K562 (cell line): ENCODE measurements around the gene TDRD10. TPM values are rescaled to one million over a fixed set of nuclear protein-coding genes. Genes with fewer than 3 reads are reported as not detected.

Source experiments
- ATAC-seq: fragments of 200-7000 bp; cut with Tn5 transposase; 3 replicates; pipeline ENCODE4 v1.9.1; 2020; ENCODE audit warnings: moderate library complexity
- BruUV-seq: library from RNA; stranded (reverse); fragments of 400-500 nt; replicated peaks from 2 replicates; lab custom pipeline; 2021; lab: Mats Ljungman, UMichigan
- CTCF ChIA-PET: fragments of 300-600 bp; formaldehyde crosslinking; extraction: SDS; loops from one replicate; lab custom pipeline; 2021; ENCODE audit warnings: low intra/inter-chr PET ratio; lab: Yijun Ruan, JAX
- POLR2A ChIA-PET: fragments of 300-600, 350-650 bp; sonication (Branson Sonifier 250); formaldehyde crosslinking; extraction: SDS; loops from one replicate; lab custom pipeline; 2021; ENCODE audit warnings: antibody characterized with exemption, inconsistent platforms; lab: Yijun Ruan, JAX
- DNase-seq, 4 experiments: peaks; one replicate each; pipeline versions ENCODE4 v3.0.0 to v3.0.0-alpha.2; 2011 to 2018; ENCODE audit warnings: low spot score in 3 of 4, mixed read lengths in 3 of 4; ENCODE audit errors: extremely low read depth in 1 of 4
- FAIRE-seq: peaks from 2 replicates; lab custom pipeline; 2011; peaks lifted over from hg19 to GRCh38; lab: Jason Lieb, UNC
- H2AFZ ChIP-seq: 2 replicates; pipeline ENCODE4 v1.6.0; 2011; ENCODE audit warnings: low read depth, low read length, control low read depth, inconsistent platforms
- H3K27ac ChIP-seq: fragments of 200-600 bp; 3 replicates; pipeline ENCODE4 v1.8.0; 2011; ENCODE audit warnings: low read depth, mild to moderate bottlenecking, control low read depth, inconsistent platforms, low read length, moderate library complexity, mixed read lengths; ENCODE audit errors: extremely low read depth
- H3K27me3 ChIP-seq, 2 experiments: fragments of 300-600 bp in 1 of 2; 2 replicates in 1 of 2; 3 replicates in 1 of 2; pipeline versions ENCODE4 v1.6.0 to v1.8.0; 2011; ENCODE audit warnings: inconsistent platforms in 2 of 2, low read length in 2 of 2, mild to moderate bottlenecking in 1 of 2, mixed read lengths in 1 of 2, moderate library complexity in 1 of 2; ENCODE audit not compliant: control insufficient read depth in 2 of 2, insufficient read depth in 2 of 2
- H3K36me3 ChIP-seq: fragments of 300-600 bp; 3 replicates; pipeline ENCODE4 v1.8.0; 2011; ENCODE audit warnings: mild to moderate bottlenecking, low read length, inconsistent platforms; ENCODE audit not compliant: control insufficient read depth, insufficient read depth
- H3K4me1 ChIP-seq, 2 experiments: fragments of 200-600 bp in 1 of 2; replicated peaks in 1 of 2; 2 replicates in 1 of 2; 3 replicates in 1 of 2; pipeline versions ENCODE4 v1.5.1 to v1.8.0; 2011; ENCODE audit warnings: inconsistent platforms in 2 of 2, low read length in 2 of 2, mild to moderate bottlenecking in 1 of 2, mixed read lengths in 1 of 2, moderate library complexity in 1 of 2; ENCODE audit not compliant: control insufficient read depth in 2 of 2, insufficient read depth in 2 of 2
- H3K4me2 ChIP-seq: 2 replicates; pipeline ENCODE4 v1.6.1; 2011; ENCODE audit warnings: low read length, control low read depth, inconsistent platforms, mixed read lengths; ENCODE audit not compliant: insufficient read depth
- H3K4me3 ChIP-seq: fragments of 200-600 bp; sonication (generic), shearing (Covaris generic); 2 replicates; pipeline ENCODE4 v1.5.1; 2016; ENCODE audit warnings: control low read depth, inconsistent platforms
- H3K79me2 ChIP-seq: fragments of 200-600 bp; 3 replicates; pipeline ENCODE4 v1.8.0; 2011; ENCODE audit warnings: low read length, inconsistent platforms; ENCODE audit not compliant: control insufficient read depth, insufficient read depth
- H3K9ac ChIP-seq, 2 experiments: 2 replicates each; pipeline versions ENCODE4 v1.6.0 to v1.6.1; 2011; ENCODE audit warnings: low read depth in 2 of 2, low read length in 2 of 2, control low read depth in 1 of 2, inconsistent platforms in 1 of 2, mild to moderate bottlenecking in 1 of 2, mixed read lengths in 1 of 2; ENCODE audit not compliant: insufficient read depth in 1 of 2
- H3K9me1 ChIP-seq: one replicate; pipeline ENCODE4 v1.6.0; 2011; ENCODE audit warnings: inconsistent platforms, mild to moderate bottlenecking, low read length, moderate library complexity; ENCODE audit not compliant: control insufficient read depth, insufficient read depth
- H3K9me3 ChIP-seq: replicated peaks from 2 replicates; pipeline ENCODE4 v1.5.1; 2011; ENCODE audit warnings: low read depth, low read length, inconsistent platforms; ENCODE audit not compliant: control insufficient read depth, insufficient read depth
- H4K20me1 ChIP-seq: replicated peaks from 2 replicates; pipeline ENCODE4 v1.6.1; 2011; ENCODE audit warnings: low read length, inconsistent platforms, mixed read lengths; ENCODE audit not compliant: control insufficient read depth, insufficient read depth
- ADNP ChIP-seq: fragments of 200-800 bp; sonication (Bioruptor generic); IDR thresholded peaks from 2 replicates; pipeline ENCODE4 v1.6.1; 2016; ENCODE audit warnings: missing genetic modification characterization, missing compliant biosample characterization
- NR1H2 ChIP-seq: sonication (generic); formaldehyde crosslinking; IDR thresholded peaks from 2 replicates; pipeline ENCODE4 v1.4.0; 2020; ENCODE audit warnings: mild to moderate bottlenecking, missing genetic modification reagents
- ZBTB8A ChIP-seq: fragments of 450-650 bp; IDR thresholded peaks from 2 replicates; pipeline ENCODE4 v1.6.1; 2018; ENCODE audit warnings: mild to moderate bottlenecking, moderate library complexity; ENCODE audit not compliant: partially characterized antibody
- ZNF124 ChIP-seq: sonication (generic); formaldehyde crosslinking; IDR thresholded peaks from 2 replicates; pipeline ENCODE4 v1.8.1; 2022; ENCODE audit warnings: missing genetic modification reagents
- ZNF134 ChIP-seq: fragments of 250-450 bp; sonication (Bioruptor Pico); conservative IDR thresholded peaks from 2 replicates; pipeline ENCODE4 v1.4.0; 2020
- ZNF23 ChIP-seq: fragments of 250-450 bp; sonication (Bioruptor Pico); IDR thresholded peaks from 2 replicates; pipeline ENCODE4 v1.4.0; 2020; ENCODE audit warnings: mild to moderate bottlenecking
- ZNF3 ChIP-seq: fragments of 250-450 bp; sonication (Bioruptor Pico); IDR thresholded peaks from 2 replicates; pipeline ENCODE4 v1.5.0; 2021; ENCODE audit warnings: mild to moderate bottlenecking, moderate library complexity
- ZNF431 ChIP-seq: sonication (generic); formaldehyde crosslinking; IDR thresholded peaks from 2 replicates; pipeline ENCODE4 v1.8.0; 2022; ENCODE audit warnings: mild to moderate bottlenecking, missing genetic modification reagents
- WGBS: fragments of 100-300 bp; shearing (Covaris generic); methylation state at CpG from one replicate; pipeline ENCODE4 v1.1.6; 2016; ENCODE audit warnings: low coverage, mixed read lengths; ENCODE audit not compliant: insufficient coverage; ENCODE audit errors: missing lambda C conversion rate; 5-methylcytosine and 5-hydroxymethylcytosine counted together
- in situ Hi-C: fragments of 300-500 bp; cut with MboI; formaldehyde crosslinking; loops from 4 replicates; pipeline ENCODE4 v1.15.0; 2018; ENCODE audit warnings: inconsistent platforms, mixed read lengths
- intact Hi-C: fragments of 100-400 bp; cut with micrococcal nuclease; formaldehyde crosslinking; loops from 2 replicates; pipeline ENCODE4 v1.14.2; 2022
- polyA plus RNA-seq, 8 experiments: library from polyadenylated mRNA; depleted of rRNA in 4 of 8; stranded (reverse) in 5 of 8; unstranded in 3 of 8; fragments of >200 nt; fragmentation: Nextera tagmentation in 2 of 8; fragmentation: Illumina TruSeq in 1 of 8; extraction: Ambion mirVana in 2 of 8; extraction: Trizol in 1 of 8; gene quantifications; 2 replicates each; pipeline versions ENCODE4 v1.2.1 to v1.2.3, GENCODE V29; 2011 to 2014; ENCODE audit warnings: inconsistent platforms in 1 of 8, missing spikeins in 1 of 8
- total RNA-seq, 7 experiments: library from RNA; depleted of rRNA in 6 of 7; stranded (reverse); fragments of >200 nt in 6 of 7; fragmentation: Illumina TruSeq in 2 of 7; extraction: Trizol in 2 of 7; gene quantifications; 2 replicates each; pipeline versions ENCODE4 v1.2.1 to v1.2.3, GENCODE V29; 2011 to 2021; ENCODE audit warnings: low replicate concordance in 1 of 7
- TF ChIP-seq, protein P1 (sequence below): sonication (generic); IDR thresholded peaks from 2 replicates; pipeline ENCODE4 v1.6.1; 2016
- TF ChIP-seq, protein P2 (sequence below): sonication (generic); formaldehyde crosslinking; IDR thresholded peaks from 2 replicates; pipeline ENCODE4 v1.8.0; 2023; ENCODE audit warnings: mild to moderate bottlenecking, missing genetic modification reagents

Gene TDRD10
- total and polyA plus RNA-seq, 9 of the 15 experiments (the other 6 are each of a cell fraction or from before 2014, with no cell fraction given) = not detected

DNA sequence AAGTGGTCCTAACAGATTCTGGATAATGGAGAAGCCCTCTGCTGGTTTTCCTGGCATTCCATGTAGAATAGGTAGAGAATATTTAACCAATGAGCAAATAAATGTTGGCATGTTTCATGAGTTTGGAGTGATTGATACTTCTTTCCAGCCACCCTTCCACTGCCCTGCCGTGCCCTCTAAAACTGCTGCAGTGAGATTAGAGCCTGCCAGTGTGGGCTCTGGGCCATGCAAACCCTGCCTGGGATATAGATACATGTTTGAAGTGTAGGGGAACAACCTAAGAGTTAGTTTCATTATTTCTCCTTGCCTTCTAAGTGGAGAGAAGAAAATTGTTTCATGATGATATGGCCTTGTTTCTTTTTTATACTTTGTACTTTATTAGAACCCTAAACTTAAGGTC is 46.0 kb downstream of the TDRD10 start (continued):
- TF ChIP-seq ZNF134 (CRISPR knock-in tag) (no peak), ZBTB8A (no peak), ZNF431 (CRISPR knock-in tag) (no peak)
- TF ChIP-seq, protein P1, sequence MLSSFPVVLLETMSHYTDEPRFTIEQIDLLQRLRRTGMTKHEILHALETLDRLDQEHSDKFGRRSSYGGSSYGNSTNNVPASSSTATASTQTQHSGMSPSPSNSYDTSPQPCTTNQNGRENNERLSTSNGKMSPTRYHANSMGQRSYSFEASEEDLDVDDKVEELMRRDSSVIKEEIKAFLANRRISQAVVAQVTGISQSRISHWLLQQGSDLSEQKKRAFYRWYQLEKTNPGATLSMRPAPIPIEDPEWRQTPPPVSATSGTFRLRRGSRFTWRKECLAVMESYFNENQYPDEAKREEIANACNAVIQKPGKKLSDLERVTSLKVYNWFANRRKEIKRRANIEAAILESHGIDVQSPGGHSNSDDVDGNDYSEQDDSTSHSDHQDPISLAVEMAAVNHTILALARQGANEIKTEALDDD = no peak

DNA sequence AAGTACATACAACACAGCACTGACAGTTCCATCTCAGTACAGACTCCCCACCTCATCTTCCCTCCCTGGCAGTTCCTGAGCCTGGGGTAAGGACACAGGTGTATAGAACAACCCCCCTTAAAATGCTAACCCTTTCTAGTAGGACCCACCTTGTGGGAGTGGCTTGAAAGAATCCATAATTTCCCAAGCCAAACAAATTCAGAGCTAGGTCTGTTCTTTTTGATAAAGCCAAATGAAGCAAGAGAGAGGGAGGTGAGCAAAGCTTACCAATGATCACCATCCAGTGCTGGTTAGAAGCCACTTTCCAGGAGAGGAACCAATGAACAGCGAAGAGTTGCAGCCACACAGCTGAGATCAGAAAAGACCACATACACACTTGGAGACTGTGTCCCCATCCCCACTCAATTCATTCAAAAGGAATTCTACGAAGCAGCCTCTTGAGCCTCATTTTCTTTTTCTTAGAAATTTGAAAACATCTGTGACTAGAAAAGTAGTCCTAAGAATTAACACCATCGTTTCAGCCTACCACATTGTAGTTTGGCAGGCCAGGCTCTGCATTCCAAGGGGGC is 47.3 kb downstream of the TDRD10 start:
- no peaks in the 10 kb centered on the region for H3K79me2 ChIP-seq
- H3K27me3 ChIP-seq = peaks cover 5 to 8% of the 10 kb centered on the region in 2 experiments; a peak in 3 of 5 replicates
- DNase-seq (no peak), ATAC-seq (no peak), FAIRE-seq (no peak)
- ChIA-PET POLR2A (interaction anchor here (0.6 to 1.0 kb wide), 3 partner anchors 13 to 494 kb away, joined by 3 read pairs; no protein-coding TSS in a partner anchor), CTCF (interaction anchor here (0.6 kb wide), 1 partner anchor 1343 kb away, joined by 3 read pairs; no protein-coding TSS in a partner anchor)
- no TSS peak for BruUV-seq
- in situ Hi-C loops = loop anchor here (5.0 kb wide), 1 partner anchor 202 kb away; no protein-coding TSS in a partner anchor
- intact Hi-C loops = no loop called here
- no peak overlapping the region for H3K4me3 ChIP-seq
- no peaks in the 10 kb centered on the region for H3K9me3 ChIP-seq
- TF ChIP-seq ZNF124 (CRISPR knock-in tag) = no peak
- no peak for TF ChIP-seq NR1H2 (CRISPR knock-in tag)
- TF ChIP-seq, protein P2, sequence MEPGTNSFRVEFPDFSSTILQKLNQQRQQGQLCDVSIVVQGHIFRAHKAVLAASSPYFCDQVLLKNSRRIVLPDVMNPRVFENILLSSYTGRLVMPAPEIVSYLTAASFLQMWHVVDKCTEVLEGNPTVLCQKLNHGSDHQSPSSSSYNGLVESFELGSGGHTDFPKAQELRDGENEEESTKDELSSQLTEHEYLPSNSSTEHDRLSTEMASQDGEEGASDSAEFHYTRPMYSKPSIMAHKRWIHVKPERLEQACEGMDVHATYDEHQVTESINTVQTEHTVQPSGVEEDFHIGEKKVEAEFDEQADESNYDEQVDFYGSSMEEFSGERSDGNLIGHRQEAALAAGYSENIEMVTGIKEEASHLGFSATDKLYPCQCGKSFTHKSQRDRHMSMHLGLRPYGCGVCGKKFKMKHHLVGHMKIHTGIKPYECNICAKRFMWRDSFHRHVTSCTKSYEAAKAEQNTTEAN = no peak
- no peak for TF ChIP-seq ZNF3 (CRISPR knock-in tag)
- TF ChIP-seq ADNP (tag) = no peak
- TF ChIP-seq ZNF23 = no peak
- H3K9ac ChIP-seq = no peak overlapping the region
- H3K4me2 ChIP-seq = no peak overlapping the region
- no peaks in the 10 kb centered on the region for H3K9me1 ChIP-seq
- peaks cover 8% of the 10 kb centered on the region; the same call in 1 of the 2 replicates for H4K20me1 ChIP-seq
- no peak overlapping the region for H2AFZ ChIP-seq
- WGBS = 66% methylated on average over 3 of the region's 3 CpGs
- no peak overlapping the region for H3K27ac ChIP-seq
- H3K4me1 ChIP-seq = no peaks in the 10 kb centered on the region; a peak in 2 of 5 replicates
- peaks cover 59% of the 10 kb centered on the region for H3K36me3 ChIP-seq
